Stimulated activated CD8-positive, alpha-beta memory T cell treated with anti-CD3 and anti-CD28 coated beads, Interleukin-4, amount 100 ng/mL, for 1 hour (primary cell): ENCODE data around the gene C17orf50.

Source experiments
- DNase-seq, 2 donors: peaks; one replicate each; pipeline ENCODE4 v3.0.0-alpha.2; 2020; ENCODE audit warnings: low read depth in 2 of 2, low spot score in 1 of 2

C17orf50 gene

DNA sequence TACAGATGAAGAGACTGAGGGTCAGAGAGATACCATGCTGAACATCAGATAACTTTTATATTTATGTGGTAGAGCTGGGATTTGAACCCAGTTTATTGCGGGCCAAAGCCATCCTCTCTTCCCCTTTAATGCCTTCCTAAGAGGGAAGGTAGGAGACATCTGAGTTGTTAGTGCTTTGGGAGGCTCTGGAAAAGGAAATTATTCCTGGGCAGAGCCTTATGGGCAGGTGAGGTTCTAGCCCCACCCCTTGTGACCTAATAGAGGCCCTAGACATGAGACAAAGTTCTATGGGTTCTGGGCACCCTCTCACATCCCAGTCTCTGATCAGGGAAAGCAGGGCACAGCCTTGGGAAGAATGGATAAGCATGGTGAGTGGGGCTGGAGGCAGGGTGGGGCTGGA lies at the start of gene C17orf50:
TSS of gene C17orf50 (plus strand) at position 301 of the 400 bp plus-strand sequence. CDS start at position 356, 55 bp downstream.
- no peak for DNase-seq

DNA sequence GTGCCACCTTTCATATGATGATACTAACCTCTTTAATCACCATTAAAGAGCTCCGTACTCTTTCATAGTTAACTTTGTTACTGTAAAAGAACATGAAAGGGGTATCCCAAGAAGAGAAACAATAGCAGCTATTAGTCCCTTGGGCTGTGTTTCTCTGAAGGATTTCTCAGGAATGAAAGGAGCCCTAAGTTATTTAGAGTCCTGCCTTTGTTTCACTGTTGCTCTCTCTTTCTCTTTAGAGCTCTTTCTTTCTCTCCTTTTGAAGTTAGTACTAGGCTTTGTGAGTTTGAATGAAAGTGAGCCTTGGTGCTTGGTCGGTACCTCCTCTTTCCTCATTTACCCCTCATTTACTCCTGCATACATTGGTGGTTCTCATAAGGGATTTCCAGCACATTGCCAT lies 49.7 kb upstream of the C17orf50 start:
- no peak for DNase-seq

DNA sequence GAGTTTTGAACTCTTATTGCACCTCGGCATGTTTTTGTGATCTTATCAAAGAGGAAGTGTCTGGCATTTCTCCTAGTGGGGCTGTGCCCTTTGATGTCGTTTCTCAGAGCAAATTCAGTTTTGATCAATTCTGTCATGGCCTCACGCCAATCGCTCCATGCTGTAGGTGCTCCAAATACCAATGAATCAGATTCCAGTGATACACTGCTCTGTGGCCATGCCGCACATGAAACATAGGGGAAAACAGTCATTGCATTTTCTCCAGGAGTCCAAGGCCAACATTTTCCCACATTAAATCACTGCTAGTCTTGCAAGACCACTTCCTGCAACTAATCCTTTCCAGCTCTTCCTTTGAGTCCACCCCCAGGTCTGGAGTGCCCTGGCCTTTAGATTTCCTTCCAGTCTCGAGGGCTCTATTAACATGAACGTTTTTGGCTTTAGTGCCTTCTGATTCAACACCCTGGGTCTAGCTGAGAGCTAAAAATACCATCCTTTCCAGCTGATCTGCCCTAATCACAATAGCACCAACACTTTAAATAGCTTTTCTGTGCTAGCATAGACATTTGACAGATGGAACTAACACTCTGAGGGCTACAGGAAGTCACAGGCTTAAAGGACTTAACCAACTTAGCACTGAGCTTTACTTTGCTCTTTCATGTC lies 47.5 kb upstream of the C17orf50 start:
- DNase-seq, result no peak

DNA sequence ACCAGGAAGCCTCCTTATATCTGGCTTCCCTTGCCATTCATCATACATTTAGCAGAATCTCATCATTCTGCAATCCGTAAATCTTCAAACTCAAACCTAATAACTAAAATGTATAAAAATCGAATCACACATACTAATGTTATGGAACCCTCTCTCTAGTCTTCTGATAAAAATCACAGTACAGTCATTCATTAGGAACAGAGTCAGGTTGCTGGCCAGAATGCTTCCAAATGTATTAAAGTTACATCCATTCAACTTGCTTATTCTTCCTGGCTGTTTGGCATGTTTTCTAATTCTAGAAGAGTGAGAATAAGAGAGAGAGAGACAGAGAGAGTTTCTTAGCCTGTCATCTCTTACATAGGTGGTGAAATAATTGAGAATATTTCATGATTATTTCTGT lies 45.7 kb upstream of the C17orf50 start:
- no peak for DNase-seq

DNA sequence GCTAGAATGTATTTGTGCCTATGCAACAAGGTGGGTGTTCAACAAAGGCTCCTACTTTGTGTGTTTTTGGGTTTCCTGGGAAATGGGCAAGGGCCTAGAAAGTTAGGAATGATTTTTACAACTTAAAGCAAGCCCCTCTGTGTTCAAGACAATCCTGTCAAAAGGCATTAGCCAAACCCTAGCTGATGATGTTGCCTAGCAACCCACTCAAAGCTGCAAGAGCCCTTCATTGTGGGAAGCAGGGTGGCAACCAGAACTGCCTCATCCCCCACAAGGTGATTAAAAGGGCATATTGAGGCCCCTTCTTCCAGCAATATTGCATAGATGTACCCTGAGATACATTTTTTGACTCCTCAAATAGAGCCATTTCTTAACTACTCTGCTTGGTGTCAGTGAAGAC lies 45.3 kb upstream of the C17orf50 start:
- DNase-seq, result no peak

DNA sequence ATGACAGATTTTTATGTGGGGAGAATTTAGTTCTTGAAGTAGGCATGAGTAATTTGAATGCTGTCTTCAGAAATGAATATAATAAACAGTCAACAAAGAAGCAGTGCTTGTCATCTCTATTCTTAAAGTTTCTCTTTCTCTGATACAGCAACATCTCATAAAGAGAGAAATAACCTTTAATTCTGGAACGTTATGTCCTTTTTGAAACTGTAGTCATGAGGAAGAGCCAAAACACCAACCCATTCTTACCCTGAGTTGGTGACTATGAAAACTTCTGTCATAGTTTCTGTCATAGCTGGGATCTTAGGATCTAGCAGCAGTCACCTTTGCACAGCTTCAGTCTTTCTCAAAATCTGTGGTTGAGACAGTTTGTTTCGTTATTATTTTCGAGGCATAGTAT lies 44.5 kb upstream of the C17orf50 start:
- no peak for DNase-seq

DNA sequence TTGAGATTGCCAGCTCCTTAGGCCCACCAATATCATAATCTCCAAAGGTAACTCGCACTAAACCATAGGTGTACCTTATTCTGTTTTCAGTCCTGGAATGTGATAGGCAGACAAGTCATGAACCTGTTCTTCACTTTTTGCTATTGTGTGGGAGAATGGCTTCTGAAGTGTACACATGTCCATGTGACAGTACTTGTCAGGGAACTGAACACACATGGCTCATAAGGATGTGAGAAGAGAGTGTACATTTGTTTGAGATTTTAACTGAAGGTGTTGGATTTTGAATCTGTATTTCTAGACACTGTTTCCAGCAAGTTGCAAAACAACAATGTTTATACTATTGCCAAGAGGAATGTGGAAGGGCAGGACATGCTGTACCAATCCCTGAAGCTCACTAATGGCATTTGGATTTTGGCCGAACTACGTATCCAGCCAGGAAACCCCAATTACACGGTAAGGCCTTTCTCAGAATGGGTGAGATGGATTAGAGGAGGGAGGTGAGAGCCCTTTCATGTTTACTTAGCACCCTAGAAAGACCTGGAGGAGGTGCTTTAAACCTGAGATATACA lies 43.7 kb upstream of the C17orf50 start:
- no peak for DNase-seq

DNA sequence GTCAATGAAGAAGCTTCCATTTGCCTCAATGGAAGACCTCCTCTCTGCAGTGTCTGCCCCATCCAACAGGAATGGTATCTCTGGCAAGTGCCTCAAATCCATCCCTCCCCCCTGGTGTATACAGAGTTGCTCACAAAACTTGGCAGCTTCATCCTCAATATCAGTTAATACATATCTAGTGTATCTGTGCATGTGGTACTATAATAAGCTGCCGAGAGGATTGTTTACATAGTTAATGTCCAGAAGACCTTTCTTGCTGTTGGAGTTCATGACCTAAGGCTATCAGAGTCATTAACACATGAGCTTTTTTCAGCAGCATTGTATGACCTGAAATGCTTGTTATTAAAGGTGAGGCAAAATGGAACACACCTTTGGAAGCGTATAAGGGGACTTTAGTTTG lies 43.2 kb upstream of the C17orf50 start:
- DNase-seq, result no peak

DNA sequence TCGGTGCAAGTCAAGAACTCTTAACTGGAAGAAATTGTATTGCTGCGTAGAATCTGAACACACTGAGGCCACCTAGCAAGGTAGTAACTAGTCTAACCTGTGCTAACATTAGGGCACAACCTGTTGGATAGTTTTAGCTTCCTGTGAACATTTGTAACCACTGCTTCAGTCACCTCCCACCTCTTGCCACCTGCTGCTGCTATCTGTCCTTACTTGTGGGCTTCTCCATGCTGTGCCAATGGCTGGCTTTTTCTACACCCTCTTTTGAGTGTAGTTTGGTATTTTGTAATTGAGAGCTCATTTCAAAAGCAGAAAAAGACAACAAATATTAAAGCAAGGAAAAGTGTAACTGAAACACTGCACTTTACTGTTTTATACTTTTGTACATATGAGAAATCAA lies 37.0 kb upstream of the C17orf50 start:
- no peak for DNase-seq

DNA sequence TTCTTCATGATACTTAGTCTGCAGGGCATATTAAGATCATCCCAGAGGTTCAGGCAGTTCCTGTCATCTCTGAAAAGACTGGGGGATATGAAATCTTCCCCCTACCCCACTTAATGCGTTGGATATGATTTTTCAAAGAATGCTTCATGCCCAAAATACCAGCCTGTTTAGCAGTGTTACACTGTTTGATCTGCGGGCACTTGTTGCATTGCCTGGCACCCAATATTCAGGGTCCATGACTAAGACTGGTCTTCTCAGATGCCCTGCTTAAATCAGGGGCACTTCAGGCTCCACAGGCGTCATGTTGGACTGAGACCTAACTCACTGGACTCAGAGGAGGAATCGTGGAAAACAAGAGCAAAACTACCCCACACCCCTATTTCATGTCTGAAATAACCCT lies 35.6 kb upstream of the C17orf50 start:
- no peak for DNase-seq

DNA sequence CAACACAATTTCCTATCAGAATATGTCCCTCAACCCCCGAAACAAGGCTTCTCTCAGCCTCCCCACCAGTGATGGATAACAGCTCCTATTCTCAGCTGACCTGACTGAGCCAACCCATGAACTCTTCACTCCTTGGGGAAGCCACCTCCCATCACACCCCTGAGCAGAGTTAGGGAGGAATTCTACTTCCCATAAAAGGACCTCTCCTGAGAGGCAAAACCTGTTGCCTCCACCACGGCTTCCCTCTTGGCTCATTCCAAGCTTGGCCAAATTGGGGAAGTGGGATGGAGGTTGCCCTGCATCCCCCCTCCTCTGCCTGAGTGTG lies 34.9 kb upstream of the C17orf50 start:
- no peak for DNase-seq

DNA sequence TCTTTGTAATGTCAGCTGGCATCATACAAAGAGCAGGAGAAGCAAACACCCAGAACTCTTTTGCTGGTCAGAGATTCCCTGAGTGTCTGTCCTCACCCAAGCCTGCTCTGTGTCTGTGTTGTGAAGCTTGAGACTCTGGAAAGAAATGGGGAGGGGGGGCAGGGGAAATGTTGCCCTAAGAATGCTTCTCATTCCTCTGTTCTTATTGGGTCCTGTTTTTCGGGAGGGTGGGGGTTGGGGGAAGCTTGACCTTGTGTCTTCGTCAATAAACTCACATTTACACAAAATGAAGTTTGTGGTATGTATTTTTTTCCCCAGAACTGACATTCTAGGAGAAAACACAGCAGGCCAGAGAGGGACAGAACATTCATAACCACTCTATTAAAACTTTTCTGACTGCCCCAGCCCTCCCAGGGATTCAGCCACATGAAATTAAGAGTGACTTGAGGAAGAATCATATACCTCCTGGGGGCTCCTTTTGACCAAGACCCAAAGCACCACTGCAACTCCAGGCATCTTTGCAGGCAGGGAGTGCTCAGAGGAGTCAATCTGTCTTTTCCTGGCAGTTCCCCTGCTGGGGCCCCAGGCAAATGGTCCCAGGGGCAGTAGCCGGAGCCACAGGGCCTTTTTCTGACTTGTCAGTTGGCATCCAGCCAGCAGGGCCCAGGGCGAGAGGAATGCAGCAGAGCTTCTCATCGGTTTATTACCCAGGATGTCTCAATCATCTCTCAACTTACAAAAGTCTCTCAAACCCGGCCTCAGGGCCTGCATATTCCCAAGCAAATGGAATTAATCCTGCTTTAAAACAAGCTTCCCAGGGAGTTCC lies 34.3 kb upstream of the C17orf50 start:
- DNase-seq, result no peak

DNA sequence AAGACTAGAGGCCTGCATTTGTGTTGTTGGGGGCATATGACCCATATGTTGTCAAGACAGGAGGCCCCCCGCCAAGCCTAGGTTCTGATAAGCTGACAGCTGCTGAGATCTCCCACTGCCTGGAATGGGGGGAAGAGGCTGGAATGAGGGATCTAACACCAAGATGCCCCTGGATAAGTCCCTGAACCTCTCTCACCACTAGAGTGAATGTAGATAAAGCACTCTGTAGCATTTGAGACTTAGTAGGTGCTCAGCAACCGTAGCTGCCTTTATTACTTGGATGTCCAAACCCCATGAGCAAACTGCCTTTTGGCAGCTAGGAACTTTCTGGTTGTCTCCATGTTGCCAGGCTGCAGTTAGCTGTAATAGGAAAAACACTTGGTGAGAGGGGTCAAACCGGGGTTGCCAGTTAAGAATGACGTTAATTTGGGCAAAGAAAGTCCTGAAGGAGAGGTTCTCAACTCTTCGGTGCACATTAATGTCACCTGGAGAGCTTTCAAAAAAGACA lies 33.7 kb upstream of the C17orf50 start:
- DNase-seq, result no peak

DNA sequence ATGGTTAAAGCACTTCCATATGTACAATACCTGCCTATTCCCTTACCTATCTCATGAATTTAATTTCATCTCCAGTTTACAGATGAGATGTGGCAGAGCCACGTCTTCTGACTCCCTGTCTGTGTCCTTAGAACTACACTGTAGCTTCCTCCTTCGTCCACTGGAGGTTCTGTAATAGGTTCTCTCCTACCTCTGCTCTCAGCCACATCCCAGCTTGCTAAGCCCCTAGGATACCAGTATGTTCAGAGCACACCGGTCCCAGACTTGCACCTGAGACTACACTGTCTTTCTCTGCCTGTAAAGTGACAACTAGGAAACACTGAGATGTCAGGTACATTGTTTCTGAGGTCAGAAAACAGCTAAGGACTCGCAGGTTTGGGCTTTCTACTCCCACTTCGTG lies 33.1 kb upstream of the C17orf50 start:
- DNase-seq, result no peak

DNA sequence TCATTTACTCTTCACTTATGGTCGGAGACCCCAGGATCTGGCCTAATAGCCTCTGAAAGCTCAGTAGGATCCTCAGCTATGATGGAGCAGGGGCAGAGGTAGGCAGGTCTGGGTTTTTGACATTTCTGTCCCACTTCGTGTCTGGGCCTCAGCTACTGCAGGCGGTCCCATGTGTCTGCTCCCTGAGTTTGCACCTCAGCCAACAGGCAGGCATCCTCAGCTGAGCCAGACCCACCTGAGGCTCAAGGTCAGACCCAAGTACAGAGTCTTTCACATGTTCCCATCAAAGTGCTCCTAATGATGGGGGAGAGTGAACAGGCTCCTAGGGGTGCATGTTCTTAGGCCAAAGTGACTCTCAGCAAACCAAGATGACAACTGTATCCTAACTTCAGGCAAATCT lies 32.1 kb upstream of the C17orf50 start:
- no peak for DNase-seq

DNA sequence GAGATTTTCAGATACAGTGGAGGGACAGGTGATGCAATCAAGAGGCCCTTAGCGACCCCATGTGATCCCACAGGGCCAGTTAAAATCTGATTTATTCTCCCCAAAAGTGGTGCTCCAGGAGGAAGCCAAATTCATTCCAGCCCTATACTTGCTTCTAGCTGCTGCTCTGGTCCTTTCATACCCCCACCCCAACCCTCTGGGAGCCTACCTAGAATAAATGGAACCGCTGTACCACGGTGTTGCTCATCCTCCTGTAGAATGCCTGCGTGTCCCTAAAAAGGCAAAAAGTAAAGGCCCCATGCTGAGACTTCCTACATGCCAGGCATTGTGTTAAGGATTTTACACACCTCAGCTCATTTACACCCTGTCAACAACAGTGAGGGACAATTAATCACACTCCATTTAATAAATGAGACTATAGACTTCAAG lies 31.3 kb upstream of the C17orf50 start:
- no peak for DNase-seq

DNA sequence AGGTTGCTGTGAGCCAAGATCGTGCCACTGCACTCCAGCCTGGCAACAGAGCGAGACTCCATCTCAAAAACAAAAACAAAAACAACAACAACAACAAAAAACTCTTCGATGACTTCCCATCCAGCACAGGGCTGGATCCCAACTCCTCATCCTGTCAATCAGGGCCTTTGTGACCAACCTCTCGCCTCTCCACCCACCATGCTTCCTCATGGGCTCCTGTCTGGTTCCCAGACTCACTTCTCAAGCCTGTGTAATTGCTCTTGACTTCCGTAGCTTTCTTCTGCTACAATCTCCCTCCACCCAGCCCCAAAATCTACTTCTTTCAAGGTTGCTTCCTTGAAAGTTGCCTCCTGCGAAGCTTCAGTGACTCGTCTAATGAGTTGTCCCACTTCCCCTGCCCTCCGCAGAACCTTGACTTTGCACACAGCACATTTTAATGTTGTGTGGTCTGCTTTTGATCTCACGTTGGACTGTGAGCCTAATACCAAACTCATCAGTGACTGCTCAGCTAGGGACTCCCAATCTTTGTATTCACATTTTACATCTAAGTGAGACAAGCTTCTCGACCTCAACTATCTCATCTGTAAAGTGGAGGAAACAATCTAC lies 30.2 kb upstream of the C17orf50 start:
- no peak for DNase-seq

DNA sequence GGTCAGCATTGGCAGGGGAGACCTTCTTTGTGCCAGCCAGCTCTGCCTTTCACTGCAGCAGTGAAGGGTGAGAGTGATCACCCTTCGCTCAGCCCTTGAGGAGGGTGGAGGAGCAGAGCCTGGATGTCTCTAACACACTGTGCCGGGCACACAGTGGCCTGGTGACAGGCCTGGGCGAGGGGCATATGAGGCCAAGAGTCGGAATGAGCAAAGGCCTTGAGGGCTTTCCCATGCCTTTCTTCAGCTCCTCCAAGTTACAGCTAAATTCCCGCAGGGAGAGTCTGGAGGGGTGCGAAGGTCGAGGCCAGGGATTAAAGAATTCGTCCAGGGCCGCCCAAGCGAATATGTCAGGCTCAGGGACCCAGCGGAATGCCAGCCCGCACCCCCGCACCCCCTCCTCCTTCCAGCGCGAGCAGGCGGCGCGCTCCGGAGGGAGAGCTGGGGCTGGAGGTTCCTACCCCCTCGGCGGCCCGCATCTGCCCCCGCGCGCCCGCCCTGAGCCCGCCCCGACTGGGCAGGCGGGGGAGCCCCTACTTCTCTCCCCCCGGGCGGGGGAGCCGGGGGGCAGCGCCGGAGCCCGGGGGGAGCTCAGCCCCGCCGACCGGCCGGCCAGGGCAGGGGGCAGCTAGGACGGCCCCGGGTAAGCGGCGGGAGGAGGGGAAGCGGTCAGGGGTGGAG lies 29.3 kb upstream of the C17orf50 start, which contains the start of gene RASL10B:
TSS of gene RASL10B (plus strand) at position 401 of the 678 bp plus-strand sequence. CDS start 3,546 bp downstream, outside the sequence.
- DNase-seq, result peak in 1 of 2 donors; percentile 23

DNA sequence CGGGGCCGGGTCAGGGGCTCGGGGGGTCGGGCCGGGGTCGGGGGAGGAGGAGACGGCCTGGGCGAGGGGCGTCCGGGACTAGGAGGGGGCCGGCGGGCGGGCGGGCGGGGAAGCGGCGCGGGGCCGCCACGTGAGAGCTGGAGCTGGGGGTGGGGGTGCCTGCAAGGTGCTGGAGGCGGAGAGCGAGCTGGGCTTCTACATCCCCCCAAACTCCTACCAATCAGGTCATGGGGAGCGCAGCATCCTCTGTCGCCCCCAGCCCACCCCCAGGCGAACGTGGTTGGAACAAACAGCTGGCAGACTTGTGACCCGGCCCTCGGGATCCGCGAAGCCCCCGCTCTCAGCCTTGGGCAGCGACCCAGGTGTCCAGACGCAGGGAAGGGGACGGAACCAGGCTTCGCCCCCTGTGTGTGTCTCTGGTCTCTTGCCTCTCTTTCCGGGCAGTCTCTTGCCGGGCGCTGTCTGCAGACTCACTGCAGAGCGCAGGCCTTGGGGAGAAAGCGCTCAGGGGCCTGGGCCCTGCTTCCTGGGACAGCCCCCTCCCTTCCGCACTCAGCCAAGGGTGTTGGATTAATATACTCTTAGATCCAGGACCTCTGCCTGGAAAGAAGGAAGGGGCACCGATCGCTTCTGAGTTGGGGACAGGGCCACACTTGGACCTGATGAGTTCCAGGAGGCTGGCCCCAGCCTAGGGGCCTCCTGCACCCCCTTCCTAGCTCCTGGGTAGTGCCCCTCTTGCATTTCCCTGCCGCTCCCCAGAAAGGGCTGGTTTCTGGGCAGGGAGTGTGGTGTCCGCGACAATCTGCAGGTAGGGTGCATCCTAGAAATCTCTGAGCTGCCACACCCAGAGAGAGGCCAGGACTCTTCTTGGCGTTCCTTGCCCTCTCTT lies 28.5 kb upstream of the C17orf50 start:
- DNase-seq, result no peak

DNA sequence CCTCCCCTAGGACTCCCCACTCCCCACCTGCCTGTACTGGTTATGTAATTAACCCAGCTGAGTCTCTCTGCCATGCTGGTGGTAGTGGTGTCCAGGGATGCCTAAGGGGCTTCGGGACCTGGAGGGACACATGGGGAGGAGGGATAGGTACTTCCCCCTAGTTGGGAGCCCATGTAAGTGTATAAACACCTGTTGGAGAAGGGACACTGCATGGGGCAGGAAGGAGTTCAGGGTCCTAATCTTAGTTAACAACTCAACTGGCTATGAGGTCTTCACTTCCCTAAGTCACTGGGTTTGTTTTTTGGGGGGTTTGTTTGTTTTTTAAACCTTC lies 27.9 kb upstream of the C17orf50 start:
- no peak for DNase-seq
